ENCODE data around the gene TPM1. TPM values are rescaled to one million over a fixed set of nuclear protein-coding genes. Genes with fewer than 3 reads are reported as not detected.

TPM1 gene
- total RNA-seq, 1 donor from 2014 or later = 229 TPM

GRCh38 chr15:63067976-63068743 lies 25.6 kb downstream of the TPM1 start:
- H3K27me3 ChIP-seq = no peaks in the 10 kb centered on the region
- H3K4me3 ChIP-seq = no peak overlapping the region
- peaks cover 90% of the 10 kb centered on the region for H3K36me3 ChIP-seq
- H3K4me1 ChIP-seq = no peaks in the 10 kb centered on the region
- intact Hi-C loops (cut with DNase I) = no loop called here
- H3K27ac ChIP-seq = no peak overlapping the region
- DNase-seq (no peak), ATAC-seq (no peak)
- TF ChIP-seq CTCF (IDR thresholded peaks at IDR 0.05) = no peak
- H3K9me3 ChIP-seq = no peaks in the 10 kb centered on the region

- intact Hi-C loops (cut with DNase I) = no loop called here
- Histone ChIP-seq H3K27ac (no peak overlapping the region), H3K4me1 (no peaks in the 10 kb centered on the region), H3K27me3 (no peaks in the 10 kb centered on the region), H3K36me3 (peaks cover 75% of the 10 kb centered on the region), H3K9me3 (no peaks in the 10 kb centered on the region), H3K4me3 (no peak overlapping the region)
- ATAC-seq (no peak), DNase-seq (no peak)
- TF ChIP-seq CTCF (IDR thresholded peaks at IDR 0.05) = no peak
Observed at GRCh38 chr15:63069616-63070090, 27.1 kb downstream of the TPM1 start.

GRCh38 chr15:63070681-63071129 lies 28.2 kb downstream of the TPM1 start:
- no peaks in the 10 kb centered on the region for H3K9me3 ChIP-seq
- no peak overlapping the region for H3K4me3 ChIP-seq
- H3K36me3 ChIP-seq = peaks cover 64% of the 10 kb centered on the region
- no peak for ATAC-seq
- no peak for TF ChIP-seq CTCF (IDR thresholded peaks at IDR 0.05)
- H3K27ac ChIP-seq = no peak overlapping the region
- no peak for DNase-seq
- intact Hi-C loops (cut with DNase I) = no loop called here
- H3K27me3 ChIP-seq = no peaks in the 10 kb centered on the region
- H3K4me1 ChIP-seq = peaks cover 5% of the 10 kb centered on the region

- intact Hi-C loops (cut with DNase I) = no loop called here
Observed at GRCh38 chr15:63071288-63071909, 28.9 kb downstream of the TPM1 start.

GRCh38 chr15:63072023-63072650 lies 29.6 kb downstream of the TPM1 start:
- Histone ChIP-seq H3K4me3 (no peak overlapping the region), H3K9me3 (no peaks in the 10 kb centered on the region), H3K27ac (no peak overlapping the region), H3K36me3 (peaks cover 52% of the 10 kb centered on the region), H3K27me3 (no peaks in the 10 kb centered on the region), H3K4me1 (peaks cover 10% of the 10 kb centered on the region)
- DNase-seq (no peak), ATAC-seq (no peak)
- intact Hi-C loops (cut with DNase I) = no loop called here
- no peak for TF ChIP-seq CTCF (IDR thresholded peaks at IDR 0.05)

More at GRCh38 chr15:63071288-63071909, 28.9 kb downstream of the TPM1 start:
- no peak for TF ChIP-seq CTCF (IDR thresholded peaks at IDR 0.05)
- Histone ChIP-seq H3K27me3 (no peaks in the 10 kb centered on the region), H3K4me1 (peaks cover 10% of the 10 kb centered on the region), H3K9me3 (no peaks in the 10 kb centered on the region), H3K27ac (no peak overlapping the region), H3K36me3 (peaks cover 57% of the 10 kb centered on the region), H3K4me3 (no peak overlapping the region)
- no peak for DNase-seq
- no peak for ATAC-seq

Data from upper lobe of right lung (tissue), 1 donor.